H9 (cell line): ENCODE data around the gene ATP8A2. TPM values are rescaled to one million over a fixed set of nuclear protein-coding genes. Genes with fewer than 3 reads are reported as not detected.

ENCODE experiments used
- DNase-seq: peaks from one replicate; pipeline ENCODE4 v3.0.0-alpha.2; 2017
- H2AFZ ChIP-seq: one replicate; pipeline ENCODE4 v1.6.1; 2013; ENCODE audit warnings: mild to moderate bottlenecking, low read length, control low read depth, moderate library complexity
- H2AK5ac ChIP-seq: 2 replicates; pipeline ENCODE4 v1.6.1; 2013; ENCODE audit warnings: low read length, control low read depth, mixed read lengths; ENCODE audit not compliant: insufficient read length
- H2BK120ac ChIP-seq: one replicate; pipeline ENCODE4 v1.6.1; 2013; ENCODE audit warnings: low read depth, mild to moderate bottlenecking, low read length, control low read depth, inconsistent platforms; ENCODE audit not compliant: poor library complexity, severe bottlenecking
- H2BK12ac ChIP-seq: 2 replicates; pipeline ENCODE4 v1.6.1; 2013; ENCODE audit warnings: low read length, control low read depth, mixed read lengths, low read depth; ENCODE audit not compliant: insufficient read length
- H2BK15ac ChIP-seq: 2 replicates; pipeline ENCODE4 v1.6.1; 2013; ENCODE audit warnings: low read depth, low read length, control low read depth
- H2BK20ac ChIP-seq: one replicate; pipeline ENCODE4 v1.6.1; 2013; ENCODE audit warnings: low read depth, mild to moderate bottlenecking, low read length, control low read depth, inconsistent platforms; ENCODE audit not compliant: poor library complexity, severe bottlenecking
- H2BK5ac ChIP-seq: 2 replicates; pipeline ENCODE4 v1.6.1; 2013; ENCODE audit warnings: low read length, control low read depth, mixed read lengths; ENCODE audit not compliant: insufficient read length
- H3K14ac ChIP-seq: 2 replicates; pipeline ENCODE4 v1.6.1; 2013; ENCODE audit warnings: low read length, control low read depth; ENCODE audit not compliant: insufficient read depth
- H3K18ac ChIP-seq: 2 replicates; pipeline ENCODE4 v1.6.1; 2013; ENCODE audit warnings: low read depth, mild to moderate bottlenecking, mixed read lengths, low read length, control low read depth; ENCODE audit not compliant: insufficient read length
- H3K23ac ChIP-seq: 2 replicates; pipeline ENCODE4 v1.6.1; 2013; ENCODE audit warnings: low read length, control low read depth, mixed read lengths, low read depth; ENCODE audit not compliant: insufficient read length
- H3K23me2 ChIP-seq: 2 replicates; pipeline ENCODE4 v1.6.1; 2013; ENCODE audit warnings: low read depth, mild to moderate bottlenecking, mixed read lengths, low read length, control low read depth; ENCODE audit not compliant: insufficient read length, poor library complexity, severe bottlenecking
- H3K27ac ChIP-seq: 2 replicates; pipeline ENCODE4 v1.5.1; 2013; ENCODE audit warnings: low read length, control low read depth, mixed read lengths, low read depth; ENCODE audit not compliant: insufficient read length
- H3K27me3 ChIP-seq: 2 replicates; pipeline ENCODE4 v1.6.1; 2013; ENCODE audit warnings: low read length, control low read depth, inconsistent platforms; ENCODE audit not compliant: insufficient read depth
- H3K4ac ChIP-seq: 2 replicates; pipeline ENCODE4 v1.6.1; 2013; ENCODE audit warnings: low read depth, mild to moderate bottlenecking, control low read depth, inconsistent platforms, low read length, moderate library complexity
- H3K4me1 ChIP-seq: 2 replicates; pipeline ENCODE4 v1.6.1; 2013; ENCODE audit warnings: low read length, control low read depth, inconsistent platforms; ENCODE audit not compliant: insufficient read depth
- H3K4me2 ChIP-seq: 2 replicates; pipeline ENCODE4 v1.6.1; 2013; ENCODE audit warnings: low read length, control low read depth, mixed read lengths; ENCODE audit not compliant: insufficient read length, insufficient read depth
- H3K56ac ChIP-seq: 2 replicates; pipeline ENCODE4 v1.6.1; 2013; ENCODE audit warnings: low read depth, mild to moderate bottlenecking, mixed read lengths, low read length, control low read depth; ENCODE audit not compliant: insufficient read length
- H3K79me1 ChIP-seq: 2 replicates; pipeline ENCODE4 v1.6.1; 2013; ENCODE audit warnings: low read depth, mild to moderate bottlenecking, moderate library complexity, low read length, control low read depth, inconsistent platforms; ENCODE audit not compliant: insufficient read depth, poor library complexity, severe bottlenecking
- H3K79me2 ChIP-seq: 2 replicates; pipeline ENCODE4 v1.6.1; 2013; ENCODE audit warnings: low read length, control low read depth, inconsistent platforms; ENCODE audit not compliant: insufficient read depth
- H3K9ac ChIP-seq: 2 replicates; pipeline ENCODE4 v1.6.1; 2013; ENCODE audit warnings: low read length, control low read depth, mixed read lengths; ENCODE audit not compliant: insufficient read length; ENCODE audit errors: extremely low read depth
- H3K9me3 ChIP-seq: one replicate; pipeline ENCODE4 v1.6.1; 2013; ENCODE audit warnings: low read depth, low read length, inconsistent platforms; ENCODE audit not compliant: control insufficient read depth
- H3T11ph ChIP-seq: one replicate; pipeline ENCODE4 v1.6.1; 2013; ENCODE audit warnings: mild to moderate bottlenecking, low read length, control low read depth, inconsistent platforms
- H4K20me1 ChIP-seq: one replicate; pipeline ENCODE4 v1.6.1; 2013; ENCODE audit not compliant: control insufficient read depth, insufficient read length, insufficient read depth
- H4K5ac ChIP-seq: 2 replicates; pipeline ENCODE4 v1.6.1; 2013; ENCODE audit warnings: low read depth, mild to moderate bottlenecking, mixed read lengths, low read length, control low read depth; ENCODE audit not compliant: insufficient read length
- H4K8ac ChIP-seq: replicated peaks from 2 replicates; pipeline ENCODE4 v1.6.1; 2013; ENCODE audit warnings: low read length, control low read depth, mixed read lengths, low read depth; ENCODE audit not compliant: insufficient read length
- H4K91ac ChIP-seq: 2 replicates; pipeline ENCODE4 v1.6.1; 2013; ENCODE audit warnings: low read depth, mild to moderate bottlenecking, moderate library complexity, mixed read lengths, low read length, control low read depth; ENCODE audit not compliant: insufficient read length
- H3K27ac Mint-ChIP-seq, 3 experiments: 2 replicates in 2 of 3; 3 replicates in 1 of 3; pipeline ENCODE4 v1.8.0; 2020 to 2021; ENCODE audit warnings: mixed read lengths in 3 of 3, mild to moderate bottlenecking in 1 of 3, moderate library complexity in 1 of 3
- H3K27me3 Mint-ChIP-seq: 2 replicates; pipeline ENCODE4 v1.8.0; 2021; ENCODE audit warnings: low read depth, mild to moderate bottlenecking, moderate library complexity, mixed read lengths
- H3K36me3 Mint-ChIP-seq, 3 experiments: 2 replicates in 2 of 3; 3 replicates in 1 of 3; pipeline ENCODE4 v1.8.0; 2020 to 2021; ENCODE audit warnings: low read depth in 3 of 3, mixed read lengths in 3 of 3; ENCODE audit not compliant: insufficient read depth in 1 of 3
- H3K4me1 Mint-ChIP-seq, 2 experiments: 2 replicates each; pipeline ENCODE4 v1.8.0; 2020; ENCODE audit warnings: mixed read lengths in 2 of 2
- H3K4me3 Mint-ChIP-seq, 2 experiments: 2 replicates in 1 of 2; 3 replicates in 1 of 2; pipeline ENCODE4 v1.8.0; 2020 to 2021; ENCODE audit warnings: mild to moderate bottlenecking in 2 of 2, mixed read lengths in 2 of 2, moderate library complexity in 1 of 2
- H3K9me3 Mint-ChIP-seq, 2 experiments: 2 replicates in 1 of 2; 3 replicates in 1 of 2; pipeline ENCODE4 v1.8.0; 2020; ENCODE audit warnings: mild to moderate bottlenecking in 2 of 2, mixed read lengths in 2 of 2, moderate library complexity in 1 of 2
- CTCF ChIP-seq: fragments of 200-600 bp; sonication (generic); conservative IDR thresholded peaks from 3 replicates; pipeline ENCODE4 v1.8.0; 2021; ENCODE audit warnings: antibody characterized with exemption, mild to moderate bottlenecking
- WGBS: extraction: QIAGEN DNeasy Blood & Tissue Kit; methylation state at CpG from one replicate; pipeline ENCODE4 v1.1.7; 2013; ENCODE audit warnings: missing lambda C conversion rate, low lambda C conversion rate, mixed read lengths; ENCODE audit not compliant: insufficient read length; ENCODE audit errors: extremely low coverage; 5-methylcytosine and 5-hydroxymethylcytosine counted together
- total RNA-seq: library from RNA; stranded (reverse); gene quantifications from 2 replicates; pipeline ENCODE4 v1.2.1, GENCODE V29; 2021

ATP8A2 gene
- total RNA-seq, 1 experiment from 2014 or later: 18.2 TPM

DNA sequence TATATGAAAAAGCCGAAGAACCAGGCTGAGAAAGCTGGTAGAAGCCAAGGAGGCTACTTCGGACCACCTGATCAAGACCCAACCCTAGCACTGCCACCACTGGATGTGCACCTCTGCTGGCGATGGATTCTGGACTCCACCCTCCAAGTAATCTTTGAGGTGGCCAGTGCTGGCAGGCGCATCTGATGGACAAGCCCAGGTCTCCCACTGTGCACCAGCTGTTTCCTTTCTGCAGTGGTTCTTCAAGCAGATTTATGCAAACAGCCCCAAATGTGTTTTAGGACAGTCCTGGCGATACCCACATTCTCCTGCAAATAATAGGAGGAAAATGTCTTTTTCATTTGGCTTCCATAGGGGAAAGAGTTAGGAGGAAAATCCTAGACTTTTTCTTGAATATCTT lies 507.7 kb downstream of the ATP8A2 start:
- H2BK120ac ChIP-seq: no peak overlapping the region
- H3K18ac ChIP-seq: no peak overlapping the region
- H3K4me1 ChIP-seq: peaks cover 3% of the 10 kb centered on the region; the same call in 1 of the 2 replicates
- no peak overlapping the region for H3K9ac ChIP-seq
- no CpG with 5 or more reads among the region's 5 CpGs for WGBS
- no peak overlapping the region for H2AFZ ChIP-seq
- no peaks in the 10 kb centered on the region for H3K27me3 ChIP-seq
- Mint-ChIP-seq H3K27ac (no peak overlapping the region), H3K4me1 (peaks cover 47 to 59% of the 10 kb centered on the region in 2 experiments), H3K4me3 (no peak overlapping the region), H3K9me3 (no peaks in the 10 kb centered on the region), H3K36me3 (no peaks in the 10 kb centered on the region; a peak in 1 of 7 replicates), H3K27me3 (no peaks in the 10 kb centered on the region)
- H3K4me2 ChIP-seq: no peak overlapping the region
- H3K23ac ChIP-seq: no peak overlapping the region
- DNase-seq: no peak
- no peak overlapping the region for H4K91ac ChIP-seq
- H2BK20ac ChIP-seq: no peak overlapping the region
- no peaks in the 10 kb centered on the region for H3K9me3 ChIP-seq
- TF ChIP-seq CTCF: no peak
- H3K79me1 ChIP-seq: no peaks in the 10 kb centered on the region
- no peak overlapping the region for H4K5ac ChIP-seq
- no peak overlapping the region for H4K8ac ChIP-seq
- H2AK5ac ChIP-seq: no peak overlapping the region
- H3K14ac ChIP-seq: no peak overlapping the region
- no peak overlapping the region for H3T11ph ChIP-seq
- no peak overlapping the region for H2BK5ac ChIP-seq
- no peaks in the 10 kb centered on the region for H4K20me1 ChIP-seq
- no peak overlapping the region for H2BK12ac ChIP-seq
- H3K79me2 ChIP-seq: no peaks in the 10 kb centered on the region
- no peak overlapping the region for H3K56ac ChIP-seq
- no peak overlapping the region for H2BK15ac ChIP-seq
- peaks cover 4% of the 10 kb centered on the region for H3K23me2 ChIP-seq
- H3K27ac ChIP-seq: no peak overlapping the region
- H3K4ac ChIP-seq: no peak overlapping the region
